ENCODE data around the gene ITGAD.

ITGAD gene

GRCh38 chr16:31365131-31365865, 27.8 kb upstream of the ITGAD start:
- no peak for DNase-seq

- no peak for DNase-seq
These were observed 25.3 kb upstream of the ITGAD start for GRCh38 chr16:31367853-31368252.

- DNase-seq: no peak
These were observed 22.1 kb upstream of the ITGAD start for GRCh38 chr16:31371008-31371407.

- no peak for DNase-seq
These were observed 21.3 kb upstream of the ITGAD start for GRCh38 chr16:31371619-31372484.

GRCh38 chr16:31373235-31373634, 19.9 kb upstream of the ITGAD start:
- DNase-seq: no peak

- DNase-seq: no peak
These were observed 17.9 kb upstream of the ITGAD start for GRCh38 chr16:31375231-31375630.

GRCh38 chr16:31376705-31377104, 16.4 kb upstream of the ITGAD start:
- DNase-seq: no peak

GRCh38 chr16:31377210-31377903, 15.8 kb upstream of the ITGAD start:
- no peak for DNase-seq

GRCh38 chr16:31380201-31380600, 12.9 kb upstream of the ITGAD start:
- no peak for DNase-seq

- peak; percentile 4 for DNase-seq
These were observed 10.5 kb upstream of the ITGAD start for GRCh38 chr16:31382485-31383161.

GRCh38 chr16:31385680-31386079, 7.5 kb upstream of the ITGAD start:
- no peak for DNase-seq

- no peak for DNase-seq
These were observed 6.8 kb upstream of the ITGAD start for GRCh38 chr16:31386157-31386984.

GRCh38 chr16:31388535-31388934, 4.6 kb upstream of the ITGAD start:
- DNase-seq: no peak

GRCh38 chr16:31390504-31391041, 2.6 kb upstream of the ITGAD start:
- DNase-seq: no peak

GRCh38 chr16:31395647-31396046, 2.5 kb downstream of the ITGAD start:
- no peak for DNase-seq

- no peak for DNase-seq
These were observed 4.0 kb downstream of the ITGAD start for GRCh38 chr16:31397096-31397660.

- DNase-seq: no peak
These were observed 4.6 kb downstream of the ITGAD start for GRCh38 chr16:31397701-31398100.

- no peak for DNase-seq
These were observed 7.1 kb downstream of the ITGAD start for GRCh38 chr16:31400191-31400590.

- no peak for DNase-seq
These were observed 8.3 kb downstream of the ITGAD start for GRCh38 chr16:31401436-31401835.

- DNase-seq: no peak
These were observed 9.6 kb downstream of the ITGAD start for GRCh38 chr16:31402687-31403086.

- DNase-seq: no peak
These were observed 10.6 kb downstream of the ITGAD start for GRCh38 chr16:31403590-31404352.

All from NCI-H1694 treated with DMSO at 0.1 percent for 48 hours (cell line).